ENCODE measurements around the gene KRTAP5-8. TPM values are rescaled to one million over a fixed set of nuclear protein-coding genes. Genes with fewer than 3 reads are reported as not detected.

KRTAP5-8 gene
- total RNA-seq, 1 donor from 2014 or later = not detected

- H3K27me3 ChIP-seq = no peaks in the 10 kb centered on the region
- peaks cover 0 to 48% of the 10 kb centered on the region in 2 donors for H3K36me3 ChIP-seq
- TF ChIP-seq POLR2AphosphoS5 (IDR thresholded peaks at IDR 0.05; ENCODE audit: insufficient read depth in 1 of 2, low read depth in 1 of 2) (no peak), POLR2A (IDR thresholded peaks at IDR 0.05) (no peak), CTCF (IDR thresholded peaks at IDR 0.05) (no peak)
- no peaks in the 10 kb centered on the region for H3K4me1 ChIP-seq
- no peak overlapping the region for H3K27ac ChIP-seq
- no peaks in the 10 kb centered on the region for H3K9me3 ChIP-seq
- intact Hi-C loops (cut with DNase I) = no loop called here
- H3K4me3 ChIP-seq = no peak overlapping the region
- no peak for DNase-seq (ENCODE audit: extremely low spot score in 2 of 2)
Observed at GRCh38 chr11:71501071-71501985, 36.5 kb upstream of the KRTAP5-8 start.

DNA sequence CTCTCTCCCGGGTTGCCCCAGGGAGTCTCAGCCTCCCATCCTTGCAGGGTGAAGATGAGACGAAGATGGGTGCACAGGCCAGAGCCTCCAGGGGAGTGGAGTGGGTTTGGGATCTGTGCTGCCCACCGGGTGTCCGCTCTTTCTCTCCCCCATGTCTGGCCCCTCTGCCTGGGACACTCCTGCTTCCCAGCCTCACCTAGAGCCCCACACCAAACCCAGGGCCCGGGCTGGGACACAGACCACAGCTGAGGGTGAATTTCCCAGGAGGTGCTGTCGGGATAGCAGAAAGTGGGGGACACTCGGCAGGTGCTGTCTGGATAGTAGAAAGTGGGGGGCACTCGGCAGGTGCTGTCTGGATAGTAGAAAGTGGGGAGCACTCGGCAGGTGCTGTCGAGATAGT, 35.8 kb upstream of the KRTAP5-8 start:
- H3K27ac ChIP-seq = no peak overlapping the region
- no peak for DNase-seq (ENCODE audit: extremely low spot score in 2 of 2)
- TF ChIP-seq POLR2AphosphoS5 (IDR thresholded peaks at IDR 0.05; ENCODE audit: insufficient read depth in 1 of 2, low read depth in 1 of 2) (no peak), POLR2A (IDR thresholded peaks at IDR 0.05) (no peak), CTCF (IDR thresholded peaks at IDR 0.05) (no peak)
- no peak overlapping the region for H3K4me3 ChIP-seq
- H3K9me3 ChIP-seq = no peaks in the 10 kb centered on the region
- no peaks in the 10 kb centered on the region for H3K27me3 ChIP-seq
- H3K4me1 ChIP-seq = no peaks in the 10 kb centered on the region
- H3K36me3 ChIP-seq = peaks cover 0 to 43% of the 10 kb centered on the region in 2 donors
- intact Hi-C loops (cut with DNase I) = no loop called here

DNA sequence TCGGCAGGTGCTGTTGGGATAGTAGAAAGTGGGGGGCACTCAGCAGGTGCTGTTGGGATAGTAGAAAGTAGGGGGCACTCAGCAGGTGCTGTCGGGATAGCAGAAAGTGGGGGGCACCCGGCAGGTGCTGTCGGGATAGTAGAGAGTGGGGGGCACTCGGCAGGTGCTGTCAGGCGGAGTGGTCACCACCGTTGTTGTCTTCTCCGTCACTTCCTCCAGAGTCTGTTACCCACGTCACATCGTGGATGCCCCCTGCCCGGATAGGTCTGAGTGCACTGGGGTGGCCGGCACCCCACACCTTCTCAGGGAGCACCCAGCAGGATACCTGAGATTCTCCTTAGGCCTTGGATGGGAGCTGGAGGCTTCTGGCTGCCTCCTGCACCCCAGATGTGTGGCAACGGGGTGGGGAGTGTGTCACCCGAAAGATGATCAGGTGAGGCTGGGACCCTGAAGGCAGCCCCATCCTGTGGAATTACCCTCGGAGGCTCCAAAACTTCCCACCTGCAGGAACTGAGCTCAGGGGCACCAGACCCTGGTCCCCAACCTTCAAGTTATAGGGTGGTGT, 34.9 kb upstream of the KRTAP5-8 start:
- TF ChIP-seq POLR2A (IDR thresholded peaks at IDR 0.05) = no peak
- no peak for DNase-seq (ENCODE audit: extremely low spot score in 2 of 2)
- no peaks in the 10 kb centered on the region for H3K4me1 ChIP-seq
- no peak overlapping the region for H3K27ac ChIP-seq
- intact Hi-C loops (cut with DNase I) = no loop called here
- H3K27me3 ChIP-seq = no peaks in the 10 kb centered on the region
- H3K9me3 ChIP-seq = no peaks in the 10 kb centered on the region
- H3K4me3 ChIP-seq = no peak overlapping the region
- H3K36me3 ChIP-seq = peaks cover 0 to 34% of the 10 kb centered on the region in 2 donors

DNA sequence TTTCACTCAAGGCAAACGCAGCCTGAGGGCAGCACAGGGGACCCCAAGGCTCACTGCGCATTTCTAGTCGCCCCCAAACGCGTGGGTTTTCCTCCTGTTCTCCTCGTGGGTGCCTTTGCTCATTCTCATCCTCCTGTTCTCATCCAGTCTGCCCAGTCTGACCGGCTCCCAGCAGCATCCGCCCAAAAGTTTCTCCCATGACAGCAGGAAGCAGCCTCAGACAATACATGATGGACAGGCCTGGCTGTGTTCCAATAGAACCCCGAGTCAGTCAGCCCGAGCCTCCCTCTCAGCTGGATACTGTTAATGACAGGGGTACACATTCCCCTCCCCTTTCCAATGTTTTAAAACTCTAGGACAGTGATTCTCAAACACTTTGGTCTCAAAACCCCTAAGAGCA, 33.3 kb upstream of the KRTAP5-8 start:
- H3K9me3 ChIP-seq = peaks cover 4% of the 10 kb centered on the region
- no peaks in the 10 kb centered on the region for H3K4me1 ChIP-seq
- H3K4me3 ChIP-seq = no peak overlapping the region
- H3K36me3 ChIP-seq = peaks cover 0 to 18% of the 10 kb centered on the region in 2 donors
- H3K27ac ChIP-seq = no peak overlapping the region
- intact Hi-C loops (cut with DNase I) = no loop called here
- DNase-seq (ENCODE audit: extremely low spot score in 2 of 2) = no peak
- no peaks in the 10 kb centered on the region for H3K27me3 ChIP-seq
- TF ChIP-seq POLR2A (IDR thresholded peaks at IDR 0.05) (no peak), CTCF (IDR thresholded peaks at IDR 0.05) (no peak), POLR2AphosphoS5 (IDR thresholded peaks at IDR 0.05; ENCODE audit: insufficient read depth in 1 of 2, low read depth in 1 of 2) (no peak)

- Histone ChIP-seq H3K9me3 (peaks cover 9% of the 10 kb centered on the region), H3K27ac (no peak overlapping the region), H3K4me3 (no peak overlapping the region), H3K4me1 (no peaks in the 10 kb centered on the region), H3K27me3 (no peaks in the 10 kb centered on the region), H3K36me3 (peaks cover 0 to 14% of the 10 kb centered on the region in 2 donors)
- intact Hi-C loops (cut with DNase I) = no loop called here
- DNase-seq (ENCODE audit: extremely low spot score in 2 of 2) = no peak
- TF ChIP-seq CTCF (IDR thresholded peaks at IDR 0.05) (no peak), POLR2A (IDR thresholded peaks at IDR 0.05) (no peak), POLR2AphosphoS5 (IDR thresholded peaks at IDR 0.05; ENCODE audit: insufficient read depth in 1 of 2, low read depth in 1 of 2) (no peak)
Observed at GRCh38 chr11:71505001-71505400, 32.8 kb upstream of the KRTAP5-8 start.
